Naive thymus-derived CD4-positive, alpha-beta T cell (primary cell): ENCODE results near the gene NACC2. TPM values are rescaled to one million over a fixed set of nuclear protein-coding genes. Genes with fewer than 3 reads are reported as not detected.

ENCODE experiments used
- ATAC-seq: fragments of 150-1000 bp; cut with Tn5 transposase; 2 replicates; pipeline ENCODE4 v1.10.0; 2021; ENCODE audit warnings: mild to moderate bottlenecking, moderate library complexity
- CTCF ChIA-PET: fragments of 350-600 bp; sonication (Branson Sonifier 250); formaldehyde crosslinking; loops from one replicate; lab custom pipeline; 2021; ENCODE audit warnings: antibody characterized with exemption; lab: Charles Lee
- POLR2A ChIA-PET: fragments of 350-600 bp; sonication (Branson Sonifier 250); formaldehyde crosslinking; loops from one replicate; lab custom pipeline; 2021; ENCODE audit warnings: antibody characterized with exemption, inconsistent platforms; lab: Charles Lee
- DNase-seq, 9 donors: peaks; one replicate each; pipeline versions ENCODE4 v3.0.0 to v3.0.0-alpha.2; 2020 to 2022; ENCODE audit warnings: mixed read lengths in 1 of 9
- H3K27ac ChIP-seq: one replicate; pipeline ENCODE4 v1.7.0; 2013; ENCODE audit warnings: mild to moderate bottlenecking, low read depth, low read length, moderate library complexity
- H3K27me3 ChIP-seq, 2 donors: one replicate each; pipeline ENCODE4 v1.7.0; 2013; ENCODE audit warnings: low read length in 2 of 2, mild to moderate bottlenecking in 2 of 2, moderate library complexity in 2 of 2; ENCODE audit not compliant: control insufficient read depth in 2 of 2, insufficient read depth in 2 of 2
- H3K36me3 ChIP-seq, 3 experiments: 1 replicate in 2 of 3; 2 replicates in 1 of 3; pipeline ENCODE4 v1.7.0; 2013; ENCODE audit warnings: low read length in 3 of 3, mild to moderate bottlenecking in 3 of 3, moderate library complexity in 1 of 3; ENCODE audit not compliant: insufficient read depth in 3 of 3, control insufficient read depth in 2 of 3
- H3K4me1 ChIP-seq, 2 donors: one replicate each; pipeline ENCODE4 v1.7.0; 2013; ENCODE audit warnings: low read length in 2 of 2, mild to moderate bottlenecking in 2 of 2, moderate library complexity in 1 of 2; ENCODE audit not compliant: control insufficient read depth in 2 of 2, insufficient read depth in 2 of 2
- H3K4me3 ChIP-seq: 2 replicates; pipeline ENCODE4 v1.7.0; 2013; ENCODE audit warnings: mild to moderate bottlenecking, low read length
- H3K9me3 ChIP-seq, 3 experiments: 1 replicate in 2 of 3; 2 replicates in 1 of 3; pipeline ENCODE4 v1.7.0; 2013; ENCODE audit warnings: low read length in 3 of 3; ENCODE audit not compliant: control insufficient read depth in 2 of 3
- H3K27ac Mint-ChIP-seq, 9 donors: one replicate each; pipeline ENCODE4 v1.8.0; 2020 to 2022; ENCODE audit warnings: mixed read lengths in 9 of 9, mild to moderate bottlenecking in 8 of 9, moderate library complexity in 5 of 9, inconsistent platforms in 2 of 9
- H3K27me3 Mint-ChIP-seq, 5 donors: one replicate each; pipeline ENCODE4 v1.8.0; 2021 to 2022; ENCODE audit warnings: mixed read lengths in 5 of 5, mild to moderate bottlenecking in 1 of 5
- H3K36me3 Mint-ChIP-seq, 5 donors: one replicate each; pipeline ENCODE4 v1.8.0; 2020 to 2022; ENCODE audit warnings: mixed read lengths in 5 of 5, mild to moderate bottlenecking in 3 of 5, inconsistent platforms in 1 of 5
- H3K4me1 Mint-ChIP-seq, 7 donors: one replicate each; pipeline ENCODE4 v1.8.0; 2020 to 2022; ENCODE audit warnings: mixed read lengths in 7 of 7, mild to moderate bottlenecking in 3 of 7, inconsistent platforms in 1 of 7
- H3K4me3 Mint-ChIP-seq, 10 donors: one replicate each; pipeline ENCODE4 v1.8.0; 2020 to 2022; ENCODE audit warnings: mild to moderate bottlenecking in 10 of 10, mixed read lengths in 10 of 10, moderate library complexity in 6 of 10, inconsistent platforms in 2 of 10
- H3K9me3 Mint-ChIP-seq, 11 donors: one replicate each; pipeline ENCODE4 v1.8.0; 2020 to 2022; ENCODE audit warnings: mixed read lengths in 11 of 11, mild to moderate bottlenecking in 4 of 11, inconsistent platforms in 1 of 11, moderate library complexity in 1 of 11
- intact Hi-C, 2 donors: fragments of 100-400 bp; cut with micrococcal nuclease; formaldehyde crosslinking; loops; one replicate each; pipeline ENCODE4 v1.15.1; 2023
- polyA plus RNA-seq, 2 donors: library from polyadenylated mRNA; unstranded; fragments of 300-500 nt; fragmentation: Illumina TruSeq; gene quantifications; one replicate each; pipeline ENCODE4 v1.2.3, GENCODE V29; 2021
- total RNA-seq, 6 experiments: library from RNA in 5 of 6; stranded (reverse) in 5 of 6; gene quantifications; 1 replicate in 5 of 6; 2 replicates in 1 of 6; pipeline ENCODE4 v1.2.3 and lab custom pipeline; 2021 to 2026

Gene NACC2
- total and polyA plus RNA-seq, 7 experiments from 2014 or later: 0.92 to 17.7 (median 7.5) TPM

DNA sequence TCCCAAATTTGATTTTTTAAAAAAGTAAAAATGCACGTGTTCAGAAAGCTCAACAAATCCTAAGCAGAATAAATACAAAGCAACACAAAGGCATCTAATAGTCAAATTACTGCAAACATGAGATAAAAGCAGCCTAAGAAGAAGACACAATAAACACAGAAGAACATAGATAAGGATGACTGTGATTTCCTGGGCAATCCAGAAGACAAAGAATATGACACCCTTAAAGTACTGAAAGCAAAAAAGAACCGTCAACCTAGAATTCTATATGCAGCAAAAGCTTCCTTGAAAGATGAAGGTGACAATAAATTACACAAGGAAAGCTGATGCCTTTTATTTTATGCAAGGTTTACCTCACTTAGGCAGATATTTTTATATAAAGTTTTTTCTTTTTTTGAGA, 58.2 kb downstream of the NACC2 start:
- peaks cover 9 to 70% (median 51%) of the 10 kb centered on the region in 5 donors for H3K36me3 Mint-ChIP-seq
- ATAC-seq: no peak
- intact Hi-C loops: no loop called here

GRCh38 chr9:136036050-136036449, 59.0 kb downstream of the NACC2 start:
- ATAC-seq (no peak), DNase-seq (no peak)
- Mint-ChIP-seq H3K4me1 (peaks cover 0 to 19% (median 11%) of the 10 kb centered on the region in 7 donors), H3K4me3 (no peak overlapping the region), H3K36me3 (peaks cover 9 to 68% (median 52%) of the 10 kb centered on the region in 5 donors), H3K9me3 (peaks cover 11 to 53% (median 29%) of the 10 kb centered on the region in 11 donors), H3K27ac (no peak overlapping the region), H3K27me3 (no peaks in the 10 kb centered on the region)
- H3K27me3 ChIP-seq: no peaks in the 10 kb centered on the region
- ChIA-PET POLR2A (no interaction called here), CTCF (no interaction called here)
- no peaks in the 10 kb centered on the region for H3K4me1 ChIP-seq
- H3K4me3 ChIP-seq: no peak overlapping the region
- peaks cover 0 to 21% (median 0%) of the 10 kb centered on the region in 3 experiments for H3K9me3 ChIP-seq
- intact Hi-C loops: no loop called here
- H3K27ac ChIP-seq: no peak overlapping the region
- H3K36me3 ChIP-seq: no peaks in the 10 kb centered on the region

More for the DNA sequence above, 58.2 kb downstream of the NACC2 start:
- Mint-ChIP-seq H3K4me3 (no peak overlapping the region), H3K4me1 (peaks cover 0 to 19% (median 11%) of the 10 kb centered on the region in 7 donors), H3K27ac (no peak overlapping the region), H3K9me3 (peaks cover 11 to 53% (median 29%) of the 10 kb centered on the region in 11 donors), H3K27me3 (no peaks in the 10 kb centered on the region)
- CTCF ChIA-PET: no interaction called here
- no peaks in the 10 kb centered on the region for H3K27me3 ChIP-seq
- peaks cover 0 to 21% (median 0%) of the 10 kb centered on the region in 3 experiments for H3K9me3 ChIP-seq
- POLR2A ChIA-PET: no interaction called here
- H3K4me3 ChIP-seq: no peak overlapping the region
- no peaks in the 10 kb centered on the region for H3K4me1 ChIP-seq
- H3K27ac ChIP-seq: no peak overlapping the region
- H3K36me3 ChIP-seq: no peaks in the 10 kb centered on the region
- no peak for DNase-seq

- Mint-ChIP-seq H3K27ac (no peak overlapping the region), H3K4me1 (peaks cover 0 to 19% (median 11%) of the 10 kb centered on the region in 7 donors), H3K4me3 (no peak overlapping the region), H3K9me3 (peaks cover 0 to 27% (median 13%) of the 10 kb centered on the region in 11 donors), H3K27me3 (no peaks in the 10 kb centered on the region), H3K36me3 (peaks cover 6 to 54% (median 36%) of the 10 kb centered on the region in 5 donors)
- Histone ChIP-seq H3K4me1 (no peaks in the 10 kb centered on the region), H3K27ac (no peak overlapping the region), H3K9me3 (peaks cover 0 to 6% (median 0%) of the 10 kb centered on the region in 3 experiments), H3K4me3 (no peak overlapping the region), H3K27me3 (no peaks in the 10 kb centered on the region), H3K36me3 (no peaks in the 10 kb centered on the region)
- ChIA-PET CTCF (interaction anchor here (0.7 kb wide), 1 partner anchor 89 kb away, joined by 3 read pairs; no protein-coding TSS in a partner anchor), POLR2A (no interaction called here)
- ATAC-seq: no peak
- intact Hi-C loops: no loop called here
- DNase-seq: no peak
Measured at GRCh38 chr9:136031741-136032730, 63.1 kb downstream of the NACC2 start.

GRCh38 chr9:136031094-136031493, 64.0 kb downstream of the NACC2 start:
- CTCF ChIA-PET: no interaction called here
- H3K27me3 ChIP-seq: no peaks in the 10 kb centered on the region
- Mint-ChIP-seq H3K4me1 (peaks cover 0 to 24% (median 13%) of the 10 kb centered on the region in 7 donors), H3K27me3 (no peaks in the 10 kb centered on the region), H3K36me3 (peaks cover 6 to 53% (median 33%) of the 10 kb centered on the region in 5 donors), H3K4me3 (no peak overlapping the region), H3K9me3 (peaks cover 0 to 22% (median 5%) of the 10 kb centered on the region in 11 donors), H3K27ac (no peak overlapping the region)
- H3K4me3 ChIP-seq: no peak overlapping the region
- ATAC-seq: no peak
- no peaks in the 10 kb centered on the region for H3K4me1 ChIP-seq
- H3K36me3 ChIP-seq: no peaks in the 10 kb centered on the region
- no peaks in the 10 kb centered on the region for H3K9me3 ChIP-seq
- DNase-seq: no peak
- intact Hi-C loops: no loop called here
- H3K27ac ChIP-seq: no peak overlapping the region
- POLR2A ChIA-PET: no interaction called here

DNA sequence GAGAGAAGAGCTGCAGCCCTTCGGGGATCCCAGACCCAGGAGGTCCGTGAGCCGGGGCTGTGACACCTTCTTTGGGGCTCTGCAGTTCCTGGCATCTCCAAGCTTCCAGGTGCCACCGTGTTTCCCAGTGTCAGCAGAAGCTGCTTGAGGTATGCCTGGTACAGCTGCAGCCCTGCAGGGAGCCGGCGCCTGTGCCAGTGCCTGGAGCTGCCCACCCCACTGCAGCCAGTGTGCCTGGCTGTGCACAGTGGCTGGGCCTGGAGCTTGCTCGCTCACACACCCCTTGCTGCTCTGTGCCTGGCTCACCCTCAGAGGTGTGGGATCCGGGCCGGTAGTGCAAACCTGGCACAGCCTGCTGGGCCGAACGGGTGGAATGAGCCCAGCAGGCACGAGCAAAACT, 65.5 kb downstream of the NACC2 start:
- CTCF ChIA-PET: no interaction called here
- H3K4me3 Mint-ChIP-seq: no peak overlapping the region
- peaks cover 4 to 47% (median 28%) of the 10 kb centered on the region in 5 donors for H3K36me3 Mint-ChIP-seq
- Histone ChIP-seq H3K27me3 (no peaks in the 10 kb centered on the region), H3K4me1 (no peaks in the 10 kb centered on the region), H3K27ac (no peak overlapping the region), H3K9me3 (no peaks in the 10 kb centered on the region), H3K4me3 (no peak overlapping the region), H3K36me3 (no peaks in the 10 kb centered on the region)
- H3K4me1 Mint-ChIP-seq: peaks cover 0 to 17% (median 6%) of the 10 kb centered on the region in 7 donors
- H3K27ac Mint-ChIP-seq: no peak overlapping the region
- ATAC-seq (no peak), DNase-seq (no peak)
- H3K27me3 Mint-ChIP-seq: no peaks in the 10 kb centered on the region
- POLR2A ChIA-PET: no interaction called here
- H3K9me3 Mint-ChIP-seq: peaks cover 0 to 12% (median 3%) of the 10 kb centered on the region in 11 donors
- intact Hi-C loops: loop anchor here in 1 of 2 donors (10.0 kb wide), 1 partner anchor 45 kb away; no protein-coding TSS in a partner anchor

- Histone ChIP-seq H3K36me3 (no peaks in the 10 kb centered on the region), H3K4me3 (no peak overlapping the region), H3K27me3 (no peaks in the 10 kb centered on the region), H3K9me3 (no peaks in the 10 kb centered on the region), H3K4me1 (no peaks in the 10 kb centered on the region), H3K27ac (no peak overlapping the region)
- Mint-ChIP-seq H3K27me3 (no peaks in the 10 kb centered on the region), H3K4me1 (peaks cover 0 to 17% (median 7%) of the 10 kb centered on the region in 7 donors), H3K27ac (no peak overlapping the region), H3K4me3 (no peak overlapping the region), H3K9me3 (peaks cover 0 to 9% (median 3%) of the 10 kb centered on the region in 11 donors), H3K36me3 (peaks cover 4 to 44% (median 28%) of the 10 kb centered on the region in 5 donors)
- no peak for ATAC-seq
- ChIA-PET CTCF (no interaction called here), POLR2A (no interaction called here)
- intact Hi-C loops: loop anchor here in 1 of 2 donors (10.0 kb wide), 1 partner anchor 46 kb away; no protein-coding TSS in a partner anchor
- DNase-seq: no peak
Measured at GRCh38 chr9:136028760-136029470, 66.2 kb downstream of the NACC2 start.
